22Rv1 (cell line): ENCODE data around the gene GRPEL1.

Source experiments
- ZFX ChIP-seq: fragments of 450-650 bp; IDR thresholded peaks from 2 replicates; pipeline ENCODE4 v1.6.1; 2017; ENCODE audit warnings: antibody characterized with exemption, borderline replicate concordance
- TF ChIP-seq, protein P1 (sequence below): fragments of 450-650 bp; IDR thresholded peaks from 2 replicates; pipeline ENCODE4 v1.5.1; 2017; ENCODE audit warnings: mild to moderate bottlenecking

DNA sequence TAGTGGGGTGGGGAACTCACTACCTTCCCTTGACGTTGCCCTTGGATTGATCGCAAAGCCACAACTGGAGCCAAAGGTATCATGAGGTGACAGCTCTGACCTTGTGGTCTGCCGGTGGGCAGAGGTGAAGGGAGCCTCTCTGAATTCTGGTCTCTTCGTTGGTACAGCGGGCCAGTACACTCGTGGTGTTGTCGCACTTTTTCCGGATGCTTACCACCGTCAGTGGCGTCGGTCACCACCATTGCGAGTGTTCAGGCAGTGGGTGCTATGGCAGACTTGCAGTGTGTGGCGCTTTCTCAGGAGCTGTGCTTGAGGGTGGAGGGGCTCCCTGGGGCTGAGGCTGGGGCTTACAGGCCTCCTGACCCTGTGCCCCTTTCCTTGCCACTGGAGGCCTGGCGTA, 5.2 kb upstream of the GRPEL1 start:
- TF ChIP-seq, protein P1, sequence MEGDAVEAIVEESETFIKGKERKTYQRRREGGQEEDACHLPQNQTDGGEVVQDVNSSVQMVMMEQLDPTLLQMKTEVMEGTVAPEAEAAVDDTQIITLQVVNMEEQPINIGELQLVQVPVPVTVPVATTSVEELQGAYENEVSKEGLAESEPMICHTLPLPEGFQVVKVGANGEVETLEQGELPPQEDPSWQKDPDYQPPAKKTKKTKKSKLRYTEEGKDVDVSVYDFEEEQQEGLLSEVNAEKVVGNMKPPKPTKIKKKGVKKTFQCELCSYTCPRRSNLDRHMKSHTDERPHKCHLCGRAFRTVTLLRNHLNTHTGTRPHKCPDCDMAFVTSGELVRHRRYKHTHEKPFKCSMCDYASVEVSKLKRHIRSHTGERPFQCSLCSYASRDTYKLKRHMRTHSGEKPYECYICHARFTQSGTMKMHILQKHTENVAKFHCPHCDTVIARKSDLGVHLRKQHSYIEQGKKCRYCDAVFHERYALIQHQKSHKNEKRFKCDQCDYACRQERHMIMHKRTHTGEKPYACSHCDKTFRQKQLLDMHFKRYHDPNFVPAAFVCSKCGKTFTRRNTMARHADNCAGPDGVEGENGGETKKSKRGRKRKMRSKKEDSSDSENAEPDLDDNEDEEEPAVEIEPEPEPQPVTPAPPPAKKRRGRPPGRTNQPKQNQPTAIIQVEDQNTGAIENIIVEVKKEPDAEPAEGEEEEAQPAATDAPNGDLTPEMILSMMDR: no peak
- TF ChIP-seq ZFX: no peak
